ENCODE data around the gene DRD2. TPM values are rescaled to one million over a fixed set of nuclear protein-coding genes. Genes with fewer than 3 reads are reported as not detected.

DRD2 gene
- total and polyA plus RNA-seq, 5 donors: 0.05 TPM; not detected in 4

DNA sequence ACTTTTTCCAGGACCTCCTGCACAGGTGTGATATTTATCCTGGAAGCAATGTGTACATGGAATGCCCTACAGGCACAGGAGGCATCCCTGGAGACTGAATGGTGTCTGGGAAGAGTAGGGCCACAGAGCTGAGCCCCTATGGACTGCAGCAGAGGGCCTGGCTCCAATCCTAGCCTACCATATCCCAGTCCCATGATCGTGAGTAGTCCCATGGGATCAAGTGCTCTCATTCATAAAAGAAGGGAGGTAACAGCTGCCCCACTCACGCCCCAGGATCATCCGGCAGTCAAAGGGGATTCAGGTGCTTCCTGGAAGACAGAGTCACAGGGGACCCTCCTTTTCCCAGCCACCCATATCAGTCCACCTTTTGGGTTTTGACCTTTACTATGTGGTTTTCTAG, 63.7 kb downstream of the DRD2 start:
- no peak for ATAC-seq
- intact Hi-C loops (cut with DNase I): no loop called here
- 70% methylated on average over 3 of the region's 3 CpGs for WGBS

DNA sequence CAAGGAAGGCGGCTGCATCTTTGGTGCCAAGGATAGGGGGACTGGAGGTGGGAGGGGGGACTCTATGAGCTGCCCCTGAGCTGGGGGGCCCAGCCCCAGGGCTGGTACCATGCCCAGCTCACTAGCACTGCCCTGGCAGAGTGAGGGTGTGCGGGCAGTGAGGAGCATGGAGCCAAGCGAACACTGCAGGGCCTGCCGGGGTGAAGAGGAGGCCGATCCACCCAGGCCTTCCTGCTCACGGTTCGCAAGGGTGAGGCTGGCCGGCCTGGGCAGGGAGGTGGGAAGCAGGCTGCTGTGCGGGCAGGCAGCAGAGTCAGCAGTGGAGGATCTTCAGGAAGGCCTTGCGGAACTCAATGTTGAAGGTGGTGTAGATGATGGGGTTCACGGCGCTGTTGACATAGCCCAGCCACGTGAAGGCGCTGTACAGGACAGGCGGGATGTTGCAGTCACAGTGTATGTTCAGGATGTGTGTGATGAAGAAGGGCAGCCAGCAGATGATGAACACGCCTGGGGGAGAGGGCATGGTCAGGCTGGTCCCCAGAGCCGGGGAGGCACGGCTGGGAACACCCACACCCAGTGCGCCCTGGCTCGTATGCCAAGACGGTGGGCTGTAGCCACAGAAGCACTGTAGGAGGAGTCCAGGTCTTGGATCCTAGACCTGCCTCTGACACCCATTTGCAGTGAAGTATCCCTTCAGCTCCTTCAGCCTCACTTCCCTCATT, 64.6 kb downstream of the DRD2 start:
- DNase-seq (no peak), ATAC-seq (no peak)
- intact Hi-C loops (cut with DNase I): no loop called here
- Histone ChIP-seq H3K4me1 (ENCODE audit: control insufficient read depth, insufficient read depth, low read length) (no peaks in the 10 kb centered on the region), H3K4me3 (ENCODE audit: low read length) (no peak overlapping the region), H3K9me3 (ENCODE audit: control insufficient read depth, low read length) (no peaks in the 10 kb centered on the region), H3K27me3 (ENCODE audit: control insufficient read depth, insufficient read depth) (no peaks in the 10 kb centered on the region), H3K27ac (ENCODE audit: low read length) (no peak overlapping the region)
- WGBS: 90% methylated on average over 21 of the region's 21 CpGs

More for the DNA sequence above, 63.7 kb downstream of the DRD2 start:
- DNase-seq: no peak
- Histone ChIP-seq H3K27me3 (ENCODE audit: control insufficient read depth, insufficient read depth) (no peaks in the 10 kb centered on the region), H3K4me3 (ENCODE audit: low read length) (no peak overlapping the region), H3K4me1 (ENCODE audit: control insufficient read depth, insufficient read depth, low read length) (no peaks in the 10 kb centered on the region), H3K27ac (ENCODE audit: low read length) (no peak overlapping the region), H3K9me3 (ENCODE audit: control insufficient read depth, low read length) (no peaks in the 10 kb centered on the region)

DNA sequence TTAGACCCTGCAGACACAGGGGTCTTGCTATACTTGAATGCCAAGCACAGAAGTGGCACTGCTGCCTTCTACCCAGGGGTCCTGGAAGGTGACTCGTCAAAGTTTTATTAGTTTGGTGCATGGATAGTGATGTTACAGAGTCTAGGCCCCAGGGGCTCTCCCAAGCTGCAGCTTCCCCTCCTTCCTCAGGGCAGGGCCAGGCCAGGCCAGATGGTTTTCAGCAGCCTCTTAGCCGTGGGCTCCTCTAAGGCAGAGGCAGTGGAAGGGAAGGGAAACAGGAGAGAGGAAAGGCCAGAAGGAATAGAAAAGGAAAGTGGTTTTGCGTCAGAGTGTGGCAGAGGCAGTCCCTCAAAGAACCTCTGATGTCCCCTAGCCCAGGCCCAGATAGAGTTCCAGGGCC, 65.7 kb downstream of the DRD2 start:
- WGBS: 74% methylated on average over 3 of the region's 3 CpGs
- no peak overlapping the region for H3K4me3 ChIP-seq (ENCODE audit: low read length)
- no peak overlapping the region for H3K27ac ChIP-seq (ENCODE audit: low read length)
- no peaks in the 10 kb centered on the region for H3K9me3 ChIP-seq (ENCODE audit: control insufficient read depth, low read length)
- intact Hi-C loops (cut with DNase I): no loop called here
- no peaks in the 10 kb centered on the region for H3K27me3 ChIP-seq (ENCODE audit: control insufficient read depth, insufficient read depth)
- DNase-seq (no peak), ATAC-seq (no peak)
- no peaks in the 10 kb centered on the region for H3K4me1 ChIP-seq (ENCODE audit: control insufficient read depth, insufficient read depth, low read length)

DNA sequence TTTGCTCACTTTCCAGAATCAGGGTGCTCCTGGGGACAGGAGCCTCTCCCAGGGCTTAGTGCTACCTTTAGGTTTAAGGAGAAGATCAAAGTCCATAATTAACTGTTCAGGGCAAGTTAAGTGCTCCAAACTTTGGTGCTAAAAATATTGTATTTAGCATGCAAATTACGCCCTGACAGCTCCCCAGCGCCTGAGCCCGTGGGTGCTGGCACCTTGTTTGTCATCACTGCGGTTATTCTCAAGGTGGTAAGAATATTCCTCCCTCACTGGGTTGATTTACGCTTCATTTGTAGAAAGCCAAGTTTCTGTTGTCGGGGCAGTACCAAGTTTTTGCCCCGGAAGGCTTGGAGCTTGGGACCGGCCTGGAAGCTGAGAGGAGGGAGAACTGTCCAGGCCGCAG, 66.3 kb downstream of the DRD2 start:
- intact Hi-C loops (cut with DNase I): no loop called here
- DNase-seq: no peak
- no peak overlapping the region for H3K4me3 ChIP-seq (ENCODE audit: low read length)
- H3K27me3 ChIP-seq (ENCODE audit: control insufficient read depth, insufficient read depth): no peaks in the 10 kb centered on the region
- H3K4me1 ChIP-seq (ENCODE audit: control insufficient read depth, insufficient read depth, low read length): no peaks in the 10 kb centered on the region
- no peaks in the 10 kb centered on the region for H3K9me3 ChIP-seq (ENCODE audit: control insufficient read depth, low read length)
- 84% methylated on average over 9 of the region's 9 CpGs for WGBS
- ATAC-seq: no peak
- H3K27ac ChIP-seq (ENCODE audit: low read length): no peak overlapping the region

DNA sequence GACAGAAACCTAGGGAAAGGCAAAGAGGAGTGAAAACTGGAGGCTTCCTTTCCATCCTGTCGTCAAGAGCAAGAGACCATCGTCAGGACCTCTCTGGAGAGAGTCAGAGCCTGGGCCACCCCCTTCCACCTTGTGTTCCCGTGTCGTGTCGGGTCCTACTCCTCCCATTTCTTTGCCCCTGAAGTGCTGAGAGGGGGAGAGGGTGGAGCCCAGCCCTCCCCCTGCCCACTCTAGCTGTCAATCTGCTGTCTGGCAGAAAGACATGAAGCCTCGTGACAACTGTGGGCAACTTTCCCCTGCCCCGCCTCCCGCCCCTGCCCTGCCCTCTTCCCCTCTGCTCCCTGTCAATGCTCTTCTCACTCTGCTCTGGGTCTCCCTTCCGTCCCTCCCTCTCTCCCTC, 67.0 kb downstream of the DRD2 start:
- DNase-seq (no peak), ATAC-seq (no peak)
- no peak overlapping the region for H3K4me3 ChIP-seq (ENCODE audit: low read length)
- intact Hi-C loops (cut with DNase I): no loop called here
- H3K27ac ChIP-seq (ENCODE audit: low read length): no peak overlapping the region
- WGBS: 60% methylated on average over 9 of the region's 9 CpGs
- no peaks in the 10 kb centered on the region for H3K27me3 ChIP-seq (ENCODE audit: control insufficient read depth, insufficient read depth)
- no peaks in the 10 kb centered on the region for H3K4me1 ChIP-seq (ENCODE audit: control insufficient read depth, insufficient read depth, low read length)
- no peaks in the 10 kb centered on the region for H3K9me3 ChIP-seq (ENCODE audit: control insufficient read depth, low read length)

DNA sequence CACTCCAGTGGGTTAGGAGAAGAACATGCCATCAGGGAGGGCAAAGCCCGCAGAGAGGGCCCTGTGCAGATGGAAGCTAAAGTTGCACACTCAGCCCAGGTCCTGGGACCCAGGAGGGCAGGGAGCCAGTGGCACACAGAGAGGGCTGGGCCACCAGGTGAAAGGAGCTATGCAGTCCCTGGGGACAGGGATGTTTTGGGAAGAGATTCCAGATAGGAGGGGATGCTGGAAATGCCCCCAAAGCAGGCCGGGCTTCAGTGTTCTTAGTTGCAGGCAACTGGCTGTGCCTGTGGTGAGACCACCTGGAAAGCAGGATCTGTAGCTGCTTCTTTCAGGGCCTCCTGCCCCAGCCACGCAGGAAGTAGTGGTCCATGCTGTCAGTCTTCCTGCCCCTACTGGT, 68.0 kb downstream of the DRD2 start:
- H3K4me3 ChIP-seq (ENCODE audit: low read length): no peak overlapping the region
- no peaks in the 10 kb centered on the region for H3K27me3 ChIP-seq (ENCODE audit: control insufficient read depth, insufficient read depth)
- no peak overlapping the region for H3K27ac ChIP-seq (ENCODE audit: low read length)
- 72% methylated on average over 3 of the region's 3 CpGs for WGBS
- DNase-seq: no peak
- no peaks in the 10 kb centered on the region for H3K9me3 ChIP-seq (ENCODE audit: control insufficient read depth, low read length)
- intact Hi-C loops (cut with DNase I): no loop called here
- ATAC-seq: no peak
- H3K4me1 ChIP-seq (ENCODE audit: control insufficient read depth, insufficient read depth, low read length): no peaks in the 10 kb centered on the region

DNA sequence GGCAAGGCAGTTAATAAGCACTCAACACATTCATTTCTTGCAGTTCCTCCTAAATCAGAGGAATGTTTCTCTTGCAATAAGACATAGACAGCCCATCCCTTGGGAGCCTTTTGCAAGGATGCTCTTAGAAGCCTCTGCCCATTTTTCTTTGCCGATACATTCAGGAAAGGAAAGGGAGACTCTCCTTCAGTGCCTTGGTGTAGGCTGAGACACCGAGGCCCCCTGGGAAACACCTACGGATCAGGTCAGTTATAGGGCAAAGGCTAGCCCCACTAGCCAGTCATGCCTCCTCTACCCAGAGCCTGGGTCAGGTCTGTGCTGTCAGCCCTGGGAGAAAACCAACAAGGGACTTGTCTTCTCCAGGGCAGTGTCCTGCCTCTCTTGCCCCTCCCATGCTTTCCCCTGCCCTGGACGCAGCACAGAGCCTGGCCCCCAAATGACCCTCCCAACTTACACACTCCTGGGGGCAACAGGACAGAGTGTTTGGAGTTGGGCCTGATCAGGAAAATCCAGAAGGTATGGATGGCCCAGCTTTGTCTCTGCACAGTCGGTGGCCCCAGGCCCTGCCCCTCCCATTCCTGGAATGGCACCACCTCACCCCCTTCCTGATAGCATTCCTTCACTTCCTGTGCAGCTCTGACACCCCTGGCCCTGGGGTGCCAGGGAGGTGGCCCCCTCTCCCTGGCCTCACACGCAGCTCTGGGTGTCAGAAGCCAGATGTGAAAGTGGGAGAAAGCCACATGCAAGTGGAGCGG, 69.3 kb downstream of the DRD2 start:
- WGBS: 72% methylated on average over 7 of the region's 7 CpGs
- Histone ChIP-seq H3K4me3 (ENCODE audit: low read length) (no peak overlapping the region), H3K9me3 (ENCODE audit: control insufficient read depth, low read length) (no peaks in the 10 kb centered on the region), H3K27ac (ENCODE audit: low read length) (no peak overlapping the region), H3K4me1 (ENCODE audit: control insufficient read depth, insufficient read depth, low read length) (no peaks in the 10 kb centered on the region), H3K27me3 (ENCODE audit: control insufficient read depth, insufficient read depth) (no peaks in the 10 kb centered on the region)
- DNase-seq (no peak), ATAC-seq (no peak)
- intact Hi-C loops (cut with DNase I): no loop called here

DNA sequence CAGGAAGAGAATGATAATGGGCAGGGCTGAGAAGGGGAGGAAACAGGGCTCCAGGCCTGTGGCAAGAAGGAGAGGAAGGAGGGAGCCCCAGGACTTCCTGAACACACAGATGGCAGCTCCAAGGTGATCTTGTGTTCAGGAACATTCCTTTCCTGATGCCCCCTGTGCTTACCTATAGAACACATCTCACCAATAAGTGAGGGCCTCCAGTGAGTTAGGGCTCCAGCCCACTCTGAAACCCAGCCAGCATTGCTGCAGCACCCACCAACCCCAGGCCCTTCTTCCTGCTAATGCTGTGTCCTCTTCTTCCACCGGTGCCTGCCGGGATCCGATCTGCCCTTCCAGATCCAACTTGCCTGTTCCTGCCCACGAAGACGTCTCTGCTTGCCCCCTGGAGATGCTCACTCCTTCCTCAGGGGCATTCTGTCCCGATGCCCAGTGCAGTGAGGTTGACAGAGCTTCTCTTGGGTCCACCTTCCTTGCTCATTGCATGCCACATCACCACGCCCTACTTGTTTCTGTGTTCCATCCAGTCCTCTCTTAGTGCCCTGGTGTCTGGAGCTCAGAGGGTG, 70.3 kb downstream of the DRD2 start:
- ATAC-seq: no peak

DNA sequence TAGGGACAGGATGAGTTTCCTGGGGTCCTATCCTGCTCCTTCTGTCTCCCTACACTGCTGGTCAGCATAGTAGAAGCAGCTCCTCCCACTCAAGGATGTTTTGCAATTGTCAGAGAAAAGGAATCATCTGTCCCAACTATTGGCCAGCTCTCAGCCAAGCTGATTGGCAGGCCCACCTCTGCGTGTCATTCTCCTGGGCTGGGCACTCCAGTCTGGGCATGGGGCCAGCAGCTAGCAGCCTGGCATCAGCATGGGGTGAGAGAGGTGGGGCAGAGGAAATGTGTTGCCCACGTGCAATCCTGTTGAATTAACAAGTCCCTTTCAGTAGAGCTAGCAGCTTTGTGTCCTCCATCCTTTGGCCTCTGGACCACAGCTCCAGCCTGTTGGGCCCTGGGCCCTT, 73.5 kb downstream of the DRD2 start:
- Histone ChIP-seq H3K4me3 (ENCODE audit: low read length) (no peak overlapping the region), H3K27me3 (ENCODE audit: control insufficient read depth, insufficient read depth) (no peaks in the 10 kb centered on the region), H3K27ac (ENCODE audit: low read length) (no peak overlapping the region), H3K9me3 (ENCODE audit: control insufficient read depth, low read length) (no peaks in the 10 kb centered on the region), H3K4me1 (ENCODE audit: control insufficient read depth, insufficient read depth, low read length) (no peaks in the 10 kb centered on the region)
- ATAC-seq: peak; percentile 87 to 92
- 25% methylated on average over 2 of the region's 2 CpGs for WGBS
- intact Hi-C loops (cut with DNase I): no loop called here
- DNase-seq: peak; percentile 75 to 92 (median 85)

More for the DNA sequence above, 70.3 kb downstream of the DRD2 start:
- no peaks in the 10 kb centered on the region for H3K9me3 ChIP-seq (ENCODE audit: control insufficient read depth, low read length)
- H3K27me3 ChIP-seq (ENCODE audit: control insufficient read depth, insufficient read depth): no peaks in the 10 kb centered on the region
- H3K27ac ChIP-seq (ENCODE audit: low read length): no peak overlapping the region
- intact Hi-C loops (cut with DNase I): no loop called here
- no peaks in the 10 kb centered on the region for H3K4me1 ChIP-seq (ENCODE audit: control insufficient read depth, insufficient read depth, low read length)
- 91% methylated on average over 7 of the region's 7 CpGs for WGBS
- no peak for DNase-seq
- no peak overlapping the region for H3K4me3 ChIP-seq (ENCODE audit: low read length)

DNA sequence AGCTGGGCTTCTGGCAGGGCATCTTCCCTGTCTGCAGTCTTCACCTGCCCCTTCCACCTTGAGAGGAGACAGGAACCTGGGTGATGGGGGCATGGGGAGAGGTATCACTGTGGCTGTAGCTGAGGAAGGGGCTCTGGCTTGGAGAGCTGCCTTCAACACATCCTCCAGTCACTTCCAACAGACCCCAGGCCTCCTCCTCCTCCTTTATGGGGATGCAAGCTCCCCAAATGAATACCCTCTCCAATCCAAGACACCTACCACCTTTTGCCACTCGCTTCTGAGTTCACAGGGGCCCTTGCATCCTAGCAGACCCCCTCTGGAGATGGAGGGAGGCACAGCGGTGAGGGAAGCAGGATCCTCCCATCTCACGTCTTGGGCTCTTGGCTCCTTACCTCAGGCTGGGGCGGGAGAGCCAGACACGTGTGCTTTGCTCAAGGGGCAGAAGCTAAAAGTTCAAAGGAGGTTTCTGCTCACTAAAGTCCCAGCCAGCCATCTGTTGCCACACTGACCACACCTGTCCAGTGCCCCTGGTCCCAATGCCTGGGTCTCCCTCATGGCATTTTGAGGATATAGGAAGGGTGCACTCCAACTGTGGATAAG, 74.5 kb downstream of the DRD2 start:
- no peaks in the 10 kb centered on the region for H3K9me3 ChIP-seq (ENCODE audit: control insufficient read depth, low read length)
- intact Hi-C loops (cut with DNase I): no loop called here
- DNase-seq (no peak), ATAC-seq (no peak)
- H3K27me3 ChIP-seq (ENCODE audit: control insufficient read depth, insufficient read depth): no peaks in the 10 kb centered on the region
- H3K4me1 ChIP-seq (ENCODE audit: control insufficient read depth, insufficient read depth, low read length): no peaks in the 10 kb centered on the region
- 64% methylated on average over 5 of the region's 5 CpGs for WGBS
- H3K4me3 ChIP-seq (ENCODE audit: low read length): no peak overlapping the region
- no peak overlapping the region for H3K27ac ChIP-seq (ENCODE audit: low read length)

Data from right cardiac atrium (tissue), 5 donors.